ENCODE measurements around the gene HMGN4. TPM values are rescaled to one million over a fixed set of nuclear protein-coding genes. Genes with fewer than 3 reads are reported as not detected.

HMGN4 gene
- total RNA-seq, 1 donor from 2014 or later, result 37.6 TPM

DNA sequence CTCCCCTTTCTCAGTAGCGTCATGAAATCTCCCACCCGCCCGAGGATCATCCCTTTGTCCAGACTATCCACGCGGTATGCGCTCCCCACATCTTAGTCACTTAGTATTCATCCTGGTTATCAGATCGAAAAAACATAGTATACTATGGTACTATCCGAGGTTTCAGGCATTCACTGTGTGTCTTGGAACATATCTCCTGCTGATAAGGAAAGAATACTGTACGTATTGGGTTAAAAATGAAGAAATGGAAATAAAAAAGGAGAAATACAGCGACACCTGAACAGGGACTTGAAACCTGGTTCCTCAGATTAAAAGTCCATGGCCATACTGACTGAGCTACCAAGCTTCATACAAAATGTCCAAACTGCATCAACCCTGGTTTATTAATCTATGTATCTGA is 14.0 kb downstream of the HMGN4 start:
- H3K4me3 Mint-ChIP-seq, result no peak overlapping the region
- TF ChIP-seq, protein P1, sequence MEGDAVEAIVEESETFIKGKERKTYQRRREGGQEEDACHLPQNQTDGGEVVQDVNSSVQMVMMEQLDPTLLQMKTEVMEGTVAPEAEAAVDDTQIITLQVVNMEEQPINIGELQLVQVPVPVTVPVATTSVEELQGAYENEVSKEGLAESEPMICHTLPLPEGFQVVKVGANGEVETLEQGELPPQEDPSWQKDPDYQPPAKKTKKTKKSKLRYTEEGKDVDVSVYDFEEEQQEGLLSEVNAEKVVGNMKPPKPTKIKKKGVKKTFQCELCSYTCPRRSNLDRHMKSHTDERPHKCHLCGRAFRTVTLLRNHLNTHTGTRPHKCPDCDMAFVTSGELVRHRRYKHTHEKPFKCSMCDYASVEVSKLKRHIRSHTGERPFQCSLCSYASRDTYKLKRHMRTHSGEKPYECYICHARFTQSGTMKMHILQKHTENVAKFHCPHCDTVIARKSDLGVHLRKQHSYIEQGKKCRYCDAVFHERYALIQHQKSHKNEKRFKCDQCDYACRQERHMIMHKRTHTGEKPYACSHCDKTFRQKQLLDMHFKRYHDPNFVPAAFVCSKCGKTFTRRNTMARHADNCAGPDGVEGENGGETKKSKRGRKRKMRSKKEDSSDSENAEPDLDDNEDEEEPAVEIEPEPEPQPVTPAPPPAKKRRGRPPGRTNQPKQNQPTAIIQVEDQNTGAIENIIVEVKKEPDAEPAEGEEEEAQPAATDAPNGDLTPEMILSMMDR (conservative IDR thresholded peaks at IDR 0.05), result no peak
- peaks cover 2% of the 10 kb centered on the region for H3K27me3 Mint-ChIP-seq
- no peaks in the 10 kb centered on the region for H3K36me3 Mint-ChIP-seq
- peaks cover 10% of the 10 kb centered on the region for H3K4me1 Mint-ChIP-seq (ENCODE audit: unreplicated experiment)
- H3K9me3 Mint-ChIP-seq, result no peaks in the 10 kb centered on the region
- DNase-seq (ENCODE audit: extremely low spot score, unreplicated experiment), result no peak
- H3K27ac Mint-ChIP-seq, result no peak overlapping the region

DNA sequence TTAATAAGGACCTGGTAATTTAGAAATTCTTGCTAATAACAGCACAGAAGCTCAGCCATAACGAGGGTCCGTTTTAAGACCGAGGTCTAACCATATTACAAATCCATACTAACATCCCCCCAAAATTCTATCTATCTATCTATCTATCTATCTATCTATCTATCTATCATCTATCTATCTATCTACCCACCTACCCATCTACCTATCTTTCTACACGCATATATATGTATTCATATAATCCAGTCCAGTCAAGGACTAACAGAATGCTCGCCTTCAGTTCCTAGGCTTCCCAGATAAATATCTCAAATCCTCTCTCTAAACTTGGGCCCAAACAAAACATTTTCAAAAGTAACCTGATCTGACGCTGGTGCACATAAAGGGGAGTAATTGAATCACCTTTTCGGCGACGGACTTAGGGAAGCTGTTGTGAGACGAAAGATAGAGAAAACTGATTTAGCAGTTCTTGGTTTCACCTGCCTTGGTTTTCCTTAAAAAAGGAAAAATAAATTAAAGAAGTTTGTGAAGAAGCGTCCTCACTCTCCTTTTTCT is 14.5 kb downstream of the HMGN4 start:
- peaks cover 2% of the 10 kb centered on the region for H3K27me3 Mint-ChIP-seq
- TF ChIP-seq, protein P1 (conservative IDR thresholded peaks at IDR 0.05), result no peak
- no peak for DNase-seq (ENCODE audit: extremely low spot score, unreplicated experiment)
- H3K4me3 Mint-ChIP-seq, result no peak overlapping the region
- H3K27ac Mint-ChIP-seq, result no peak overlapping the region
- H3K9me3 Mint-ChIP-seq, result no peaks in the 10 kb centered on the region
- H3K36me3 Mint-ChIP-seq, result no peaks in the 10 kb centered on the region
- H3K4me1 Mint-ChIP-seq (ENCODE audit: unreplicated experiment), result peaks cover 10% of the 10 kb centered on the region

- Mint-ChIP-seq H3K27ac (no peak overlapping the region), H3K4me1 (ENCODE audit: unreplicated experiment) (peaks cover 10% of the 10 kb centered on the region)
These were observed 15.1 kb downstream of the HMGN4 start for GRCh38 chr6:26553264-26553634.

DNA sequence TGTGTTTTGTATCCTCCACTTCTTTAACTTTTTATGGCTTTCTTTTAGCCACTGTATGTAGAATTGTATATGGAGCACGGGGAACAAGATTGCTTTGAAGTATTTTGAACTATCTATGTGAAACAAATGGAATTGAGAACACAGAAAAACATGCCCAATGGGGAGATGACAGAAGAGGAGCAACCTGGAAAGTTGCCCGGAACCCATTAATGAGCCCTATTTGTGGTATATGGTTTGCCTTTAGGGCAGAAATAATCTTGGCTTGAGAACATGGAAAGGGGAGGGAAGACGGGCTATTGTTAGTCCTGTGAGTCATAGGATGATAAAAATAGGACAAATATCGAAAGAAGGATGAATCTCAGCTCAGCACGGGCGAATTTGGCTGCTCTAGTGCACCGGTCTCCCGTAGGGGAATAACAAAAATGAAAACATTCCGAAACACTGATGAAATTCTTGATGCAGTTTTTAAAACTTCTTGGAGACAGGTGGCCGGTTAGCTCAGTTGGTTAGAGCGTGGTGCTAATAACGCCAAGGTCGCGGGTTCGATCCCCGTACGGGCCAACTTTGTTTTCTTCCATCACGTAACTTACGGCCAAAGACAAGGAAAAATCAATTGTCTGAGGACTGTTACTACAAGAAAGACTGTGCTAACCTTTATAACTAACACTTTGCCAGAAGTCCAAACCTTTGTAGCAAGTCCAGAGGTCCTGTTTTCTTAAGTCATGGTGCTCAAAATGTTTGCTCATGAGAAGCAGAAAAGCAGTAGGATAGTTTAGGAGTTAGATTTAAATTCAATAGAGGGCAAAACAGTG is 15.7 kb downstream of the HMGN4 start:
- H3K27ac Mint-ChIP-seq, result no peak overlapping the region
- peak; percentile 79 for DNase-seq (ENCODE audit: extremely low spot score, unreplicated experiment)
- H3K4me1 Mint-ChIP-seq (ENCODE audit: unreplicated experiment), result peaks cover 10% of the 10 kb centered on the region
- H3K36me3 Mint-ChIP-seq, result no peaks in the 10 kb centered on the region
- H3K27me3 Mint-ChIP-seq, result peaks cover 2% of the 10 kb centered on the region
- H3K4me3 Mint-ChIP-seq, result no peak overlapping the region
- TF ChIP-seq, protein P1 (conservative IDR thresholded peaks at IDR 0.05), result no peak
- no peaks in the 10 kb centered on the region for H3K9me3 Mint-ChIP-seq

More at GRCh38 chr6:26553264-26553634, 15.1 kb downstream of the HMGN4 start:
- no peak overlapping the region for H3K4me3 Mint-ChIP-seq
- TF ChIP-seq, protein P1 (conservative IDR thresholded peaks at IDR 0.05), result no peak
- peak; percentile 77 for DNase-seq (ENCODE audit: extremely low spot score, unreplicated experiment)
- H3K36me3 Mint-ChIP-seq, result no peaks in the 10 kb centered on the region
- no peaks in the 10 kb centered on the region for H3K9me3 Mint-ChIP-seq
- H3K27me3 Mint-ChIP-seq, result peaks cover 2% of the 10 kb centered on the region

- H3K27ac Mint-ChIP-seq, result no peak overlapping the region
- no peak for DNase-seq (ENCODE audit: extremely low spot score, unreplicated experiment)
- H3K4me1 Mint-ChIP-seq (ENCODE audit: unreplicated experiment), result peaks cover 10% of the 10 kb centered on the region
- TF ChIP-seq, protein P1 (conservative IDR thresholded peaks at IDR 0.05), result no peak
- H3K36me3 Mint-ChIP-seq, result no peaks in the 10 kb centered on the region
- H3K9me3 Mint-ChIP-seq, result no peaks in the 10 kb centered on the region
- peaks cover 2% of the 10 kb centered on the region for H3K27me3 Mint-ChIP-seq
- no peak overlapping the region for H3K4me3 Mint-ChIP-seq
These were observed 16.2 kb downstream of the HMGN4 start for GRCh38 chr6:26554447-26554696.

All from type B pancreatic cell (in vitro differentiated cells).